Heart left ventricle (tissue), 13 donors: ENCODE results near the gene ZNF638.

Experiments used
- POLR2A ChIP-seq, 2 donors: fragments of 450-650 bp; IDR thresholded peaks; one replicate each; pipeline ENCODE4 v1.6.1; 2017; ENCODE audit warnings: antibody characterized with exemption in 2 of 2, mild to moderate bottlenecking in 2 of 2, moderate library complexity in 2 of 2
- TF ChIP-seq, protein P1 (sequence below), 12 donors: fragments of 200-600 bp; sonication (generic) in 4 of 12; IDR thresholded peaks; one replicate each; pipeline versions ENCODE4 v1.5.0 to v1.8.0; 2018 to 2022; ENCODE audit warnings: antibody characterized with exemption in 12 of 12, mild to moderate bottlenecking in 5 of 12
- donor health status: ischemic (EF 13 %, LVEDD 7.1; RV severe dilation, severe dysfunction).
- donor health status: DM: no; HTN: yes; CAD: no.
- donor health status: DM: no; HTN: no; CAD: no.
- donor health status: ischemic (EF 25% LVEDD 6.9; RV normal size, moderate dysfunction).
- donor health status: ischemic (EF 25% LVEDD 5.7; RV mildly dilated, moderate dysfunction).
- donor health status: ischemic (EF 35%, LVEDD 5.7; RV mildly dilated, moderate dysfunction).
- donor health status: nonischemic (EF 11% LVEDD 7.7; RV severe dilation, severe dysfunction).
- donor health status: DM: yes; HTN: yes; CAD: no.
- donor health status: PGD.
- donor health status: ischemic (EF 29% LVEDD 5.4; RV normal size, mild dysfunction).
- donor health status: nonischemic (EF 23%, LVEDD 6.1; RV moderate dilation, normal function).

DNA sequence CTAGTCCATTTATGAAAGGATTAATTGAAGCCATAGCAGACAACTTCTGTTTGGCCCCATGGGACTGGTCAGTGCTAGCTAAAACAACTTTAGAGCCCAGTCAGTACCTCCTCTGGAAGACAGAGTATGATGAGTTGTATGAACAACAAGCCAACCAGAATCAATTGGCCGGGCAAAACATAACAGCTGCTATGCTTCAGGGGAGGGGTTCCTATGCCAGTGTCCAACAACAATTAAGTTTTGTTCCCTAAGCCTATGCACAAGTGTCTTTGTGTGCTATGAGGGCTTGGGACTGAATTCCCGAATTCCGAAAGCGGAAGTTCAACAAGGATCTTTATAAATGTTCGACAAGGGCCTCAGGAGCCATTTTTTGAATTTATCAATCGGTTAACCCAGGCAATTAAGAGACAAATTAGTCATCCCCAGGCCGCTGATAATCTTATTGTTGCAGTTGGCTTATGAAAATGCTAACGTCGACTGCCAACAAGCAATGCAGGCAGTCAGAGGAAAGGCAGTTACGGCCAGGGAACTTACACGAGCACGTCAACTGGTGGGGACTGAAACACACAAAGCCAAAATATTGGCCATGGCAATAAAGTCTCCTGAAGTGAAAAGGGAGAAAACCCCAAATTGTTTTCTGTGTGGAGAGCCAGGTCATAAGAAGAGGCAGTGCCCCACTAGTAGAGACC lies 57.9 kb downstream of the ZNF638 start:
- no peak for TF ChIP-seq POLR2A (IDR thresholded peaks at IDR 0.05)
- TF ChIP-seq, protein P1, sequence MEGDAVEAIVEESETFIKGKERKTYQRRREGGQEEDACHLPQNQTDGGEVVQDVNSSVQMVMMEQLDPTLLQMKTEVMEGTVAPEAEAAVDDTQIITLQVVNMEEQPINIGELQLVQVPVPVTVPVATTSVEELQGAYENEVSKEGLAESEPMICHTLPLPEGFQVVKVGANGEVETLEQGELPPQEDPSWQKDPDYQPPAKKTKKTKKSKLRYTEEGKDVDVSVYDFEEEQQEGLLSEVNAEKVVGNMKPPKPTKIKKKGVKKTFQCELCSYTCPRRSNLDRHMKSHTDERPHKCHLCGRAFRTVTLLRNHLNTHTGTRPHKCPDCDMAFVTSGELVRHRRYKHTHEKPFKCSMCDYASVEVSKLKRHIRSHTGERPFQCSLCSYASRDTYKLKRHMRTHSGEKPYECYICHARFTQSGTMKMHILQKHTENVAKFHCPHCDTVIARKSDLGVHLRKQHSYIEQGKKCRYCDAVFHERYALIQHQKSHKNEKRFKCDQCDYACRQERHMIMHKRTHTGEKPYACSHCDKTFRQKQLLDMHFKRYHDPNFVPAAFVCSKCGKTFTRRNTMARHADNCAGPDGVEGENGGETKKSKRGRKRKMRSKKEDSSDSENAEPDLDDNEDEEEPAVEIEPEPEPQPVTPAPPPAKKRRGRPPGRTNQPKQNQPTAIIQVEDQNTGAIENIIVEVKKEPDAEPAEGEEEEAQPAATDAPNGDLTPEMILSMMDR (IDR thresholded peaks at IDR 0.05), result no peak
